HG03139 (cell line): ENCODE results near the gene ADH5.
"Not testable (repeated sequence)": the region's sequence is repeated elsewhere in the genome, so short reads cannot be mapped to it uniquely, and the experiment has no call there.

Experiments used
- ATAC-seq: cut with Tn5 transposase; IDR thresholded peaks from one replicate; pipeline ENCODE4 v1.9.1; 2021; ENCODE audit not compliant: unreplicated experiment

ADH5 gene

GRCh38 chr4:99038213-99038612, 50.4 kb downstream of the ADH5 start:
- ATAC-seq: no peak

GRCh38 chr4:99033956-99034355, 54.6 kb downstream of the ADH5 start:
- ATAC-seq: no peak

GRCh38 chr4:99029852-99030251, 58.7 kb downstream of the ADH5 start:
- ATAC-seq: no peak

- ATAC-seq: no peak
These were observed 59.4 kb downstream of the ADH5 start for GRCh38 chr4:99029018-99029735.

- ATAC-seq: no peak
These were observed 60.4 kb downstream of the ADH5 start for GRCh38 chr4:99028187-99028586.

- no peak for ATAC-seq
These were observed 61.3 kb downstream of the ADH5 start for GRCh38 chr4:99027304-99027703.

- ATAC-seq: no peak
These were observed 63.1 kb downstream of the ADH5 start for GRCh38 chr4:99025506-99025905.

GRCh38 chr4:99024481-99025275, 63.9 kb downstream of the ADH5 start:
- no peak for ATAC-seq

- not testable (repeated sequence) for ATAC-seq
These were observed 64.8 kb downstream of the ADH5 start for GRCh38 chr4:99023800-99024251.

GRCh38 chr4:99022566-99022965, 66.0 kb downstream of the ADH5 start:
- ATAC-seq: no peak

- no peak for ATAC-seq
These were observed 67.2 kb downstream of the ADH5 start for GRCh38 chr4:99021386-99021785.
